Measurements from ENCODE around the gene CFAP61. TPM values are rescaled to one million over a fixed set of nuclear protein-coding genes. Genes with fewer than 3 reads are reported as not detected.

The CFAP61 gene
- total RNA-seq, 1 experiment from 2014 or later = 0.61 TPM

- no peak overlapping the region for H3K4me3 Mint-ChIP-seq
- POLR2A ChIA-PET = no interaction called here
- H3K27ac Mint-ChIP-seq = no peak overlapping the region
- no peak for DNase-seq (ENCODE audit: low spot score)
- CTCF ChIA-PET = interaction anchor here (0.8 to 3.4 kb wide), 4 partner anchors 13 to 221 kb away, joined by 3 to 23 read pairs (median 4); no protein-coding TSS in a partner anchor
- H3K27me3 Mint-ChIP-seq (ENCODE audit: low read depth) = peaks cover 63% of the 10 kb centered on the region
- no peaks in the 10 kb centered on the region for H3K36me3 Mint-ChIP-seq
- no peak for TF ChIP-seq ATF6 (CRISPR knock-in tag; IDR thresholded peaks at IDR 0.05)
- TF ChIP-seq ZNF219 (CRISPR knock-in tag; IDR thresholded peaks at IDR 0.05; ENCODE audit: borderline replicate concordance) = no peak
- TF ChIP-seq GRHL2 (CRISPR knock-in tag; IDR thresholded peaks at IDR 0.05; ENCODE audit: insufficient replicate concordance, severe bottlenecking) = no peak
- 0 out of 2 replicates have a peak, but pooled peaks have one; percentile 22 for TF ChIP-seq NFE2L1 (CRISPR knock-in tag; IDR thresholded peaks at IDR 0.05)
- TF ChIP-seq USF2 (CRISPR knock-in tag; IDR thresholded peaks at IDR 0.05) = no peak
- H3K4me1 Mint-ChIP-seq = peaks cover 38% of the 10 kb centered on the region
- ATAC-seq = no peak
- peaks cover 3% of the 10 kb centered on the region; the same call in 1 of the 2 replicates for H3K9me3 Mint-ChIP-seq
These were observed 320.8 kb downstream of the CFAP61 start for GRCh38 chr20:20373091-20373571.

GRCh38 chr20:20375862-20376261 lies 323.5 kb downstream of the CFAP61 start:
- ChIA-PET CTCF (no interaction called here), POLR2A (no interaction called here)
- DNase-seq (ENCODE audit: low spot score) (no peak), ATAC-seq (no peak)
- peaks cover 20% of the 10 kb centered on the region for H3K9me3 Mint-ChIP-seq
- H3K27ac Mint-ChIP-seq = no peak overlapping the region
- peaks cover 28% of the 10 kb centered on the region for H3K4me1 Mint-ChIP-seq
- H3K27me3 Mint-ChIP-seq (ENCODE audit: low read depth) = peaks cover 48% of the 10 kb centered on the region
- H3K36me3 Mint-ChIP-seq = peaks cover 7% of the 10 kb centered on the region
- TF ChIP-seq AFF4 (CRISPR knock-in tag; IDR thresholded peaks at IDR 0.05; ENCODE audit: borderline replicate concordance) = no peak
- no peak for TF ChIP-seq E2F4 (CRISPR knock-in tag; IDR thresholded peaks at IDR 0.05; ENCODE audit: borderline replicate concordance, low read depth)
- TF ChIP-seq GABPB1 (CRISPR knock-in tag; IDR thresholded peaks at IDR 0.05) = peak; percentile 31; the same call in 1 of the 2 replicates
- no peak overlapping the region for H3K4me3 Mint-ChIP-seq

- DNase-seq (ENCODE audit: low spot score) (no peak), ATAC-seq (no peak)
- Mint-ChIP-seq H3K36me3 (peaks cover 2% of the 10 kb centered on the region), H3K4me3 (no peak overlapping the region), H3K9me3 (peaks cover 8% of the 10 kb centered on the region), H3K4me1 (no peaks in the 10 kb centered on the region), H3K27ac (no peak overlapping the region), H3K27me3 (ENCODE audit: low read depth) (no peaks in the 10 kb centered on the region; the same call in 1 of the 2 replicates)
- CTCF ChIA-PET = no interaction called here
- POLR2A ChIA-PET = no interaction called here
- no peak for TF ChIP-seq ETV6 (CRISPR knock-in tag; IDR thresholded peaks at IDR 0.05)
- TF ChIP-seq ZNF232 (CRISPR knock-in tag; IDR thresholded peaks at IDR 0.05) = no peak
- no peak for TF ChIP-seq AR (CRISPR knock-in tag; IDR thresholded peaks at IDR 0.05)
- TF ChIP-seq TP53 (CRISPR knock-in tag; IDR thresholded peaks at IDR 0.05) = no peak
- TF ChIP-seq ATF3 (CRISPR knock-in tag; conservative IDR thresholded peaks at IDR 0.05) = no peak
- no peak for TF ChIP-seq ELF4 (CRISPR knock-in tag; IDR thresholded peaks at IDR 0.05; ENCODE audit: low read depth)
- no peak for TF ChIP-seq ZBTB21 (CRISPR knock-in tag; IDR thresholded peaks at IDR 0.05; ENCODE audit: borderline replicate concordance)
- TF ChIP-seq E2F5 (CRISPR knock-in tag; IDR thresholded peaks at IDR 0.05) = no peak
These were observed 333.9 kb downstream of the CFAP61 start for GRCh38 chr20:20386192-20386591.
